Kidney (tissue), 14 donors: ENCODE data around the gene PDE8A. TPM values are rescaled to one million over a fixed set of nuclear protein-coding genes. Genes with fewer than 3 reads are reported as not detected.

ENCODE experiments used
- DNase-seq, 5 donors: peaks; one replicate each; pipeline ENCODE4 v3.0.0-alpha.2; 2013 to 2020
- FAIRE-seq: peaks from 2 replicates; lab custom pipeline; 2012; peaks lifted over from hg19 to GRCh38; lab: Jason Lieb, UNC
- H3K27ac ChIP-seq, 2 donors: one replicate each; pipeline ENCODE4 v1.7.0; 2013; ENCODE audit warnings: low read depth in 2 of 2, low read length in 2 of 2, inconsistent platforms in 1 of 2
- H3K27me3 ChIP-seq: one replicate; pipeline ENCODE4 v1.7.1; 2013; ENCODE audit warnings: low read length, inconsistent platforms; ENCODE audit not compliant: control insufficient read depth, insufficient read depth
- H3K36me3 ChIP-seq, 3 donors: one replicate each; pipeline versions ENCODE4 v1.7.0 to v1.7.1; 2013; ENCODE audit warnings: low read length in 3 of 3, control low read depth in 1 of 3, inconsistent platforms in 1 of 3; ENCODE audit not compliant: insufficient read depth in 3 of 3, control insufficient read depth in 2 of 3
- H3K4me1 ChIP-seq, 3 donors: one replicate each; pipeline versions ENCODE4 v1.7.0 to v1.7.1; 2013; ENCODE audit warnings: low read length in 3 of 3, inconsistent platforms in 1 of 3, low read depth in 1 of 3; ENCODE audit not compliant: control insufficient read depth in 2 of 3, insufficient read depth in 2 of 3
- H3K4me3 ChIP-seq, 3 donors: one replicate each; pipeline versions ENCODE4 v1.7.0 to v1.8.1; 2013; ENCODE audit warnings: low read length in 3 of 3, control low read depth in 1 of 3, inconsistent platforms in 1 of 3
- H3K9ac ChIP-seq, 3 donors: one replicate each; pipeline versions ENCODE4 v1.7.0 to v1.7.1; 2013; ENCODE audit warnings: low read length in 3 of 3, control low read depth in 1 of 3, inconsistent platforms in 1 of 3
- H3K9me3 ChIP-seq, 3 donors: one replicate each; pipeline versions ENCODE4 v1.7.0 to v1.7.1; 2013; ENCODE audit warnings: low read length in 3 of 3, control low read depth in 1 of 3, inconsistent platforms in 1 of 3; ENCODE audit not compliant: control insufficient read depth in 2 of 3, insufficient read depth in 1 of 3
- intact Hi-C: fragments of 100-400 bp; cut with DNase I; formaldehyde crosslinking; loops from one replicate; pipeline ENCODE4 v1.11.1; 2022
- polyA plus RNA-seq: library from polyadenylated mRNA; stranded (reverse); fragments of 350-450 nt; fragmentation: Illumina TruSeq; extraction: RNeasy Lipid Tissue Mini Kit (QIAGEN cat#74804); gene quantifications from one replicate; pipeline ENCODE4 v1.2.3, GENCODE V29; 2014; ENCODE audit warnings: low read depth, low replicate concordance; ENCODE audit not compliant: insufficient read depth
- total RNA-seq: library from RNA; stranded (reverse); fragmentation: NEBNext Ultra II Directional; extraction: Animal tissue kit (Norgen Biotek cat#: 25700); gene quantifications from one replicate; pipeline ENCODE4 v1.2.1, GENCODE V29; 2021
- TF ChIP-seq, protein P1 (sequence below): IDR thresholded peaks from 3 replicates; pipeline ENCODE4 v1.5.1; 2012; ENCODE audit warnings: mild to moderate bottlenecking, moderate library complexity, borderline replicate concordance; ENCODE audit not compliant: insufficient read depth; ENCODE audit errors: extremely low read depth
- donor health status: control.
- donor health status: control.
- donor health status: control.
- donor health status: control.
- donor health status: control.
- donor health status: DM: yes; HTN: yes; CAD: no.
- donor health status: Normal renal cell carcinoma (clear cell type).

Gene PDE8A
- total and polyA plus RNA-seq, 2 donors from 2014 or later, result 20.3 to 37.5 TPM

DNA sequence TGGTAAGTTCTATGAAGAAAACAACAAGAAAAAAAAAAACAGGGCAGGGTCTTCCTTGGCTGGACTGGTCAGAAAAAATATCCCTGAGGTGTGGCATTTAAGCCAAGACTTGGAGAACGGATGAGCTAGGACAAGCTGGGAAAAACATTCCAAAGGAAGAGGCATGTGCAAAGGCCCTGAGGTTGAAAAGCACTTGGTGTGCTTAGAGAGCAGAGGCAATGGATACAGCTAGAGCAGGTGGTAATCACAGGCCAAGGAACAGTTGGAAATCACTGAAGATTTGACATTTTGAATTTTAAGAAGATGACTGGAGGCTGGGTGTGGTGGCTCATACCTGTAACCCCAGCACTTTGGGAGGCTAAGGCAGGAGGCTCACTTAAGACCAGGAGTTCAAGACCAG lies 42.9 kb upstream of the PDE8A start:
- peaks cover 0 to 3% (median 0%) of the 10 kb centered on the region in 3 donors for H3K36me3 ChIP-seq
- no peaks in the 10 kb centered on the region for H3K4me1 ChIP-seq
- TF ChIP-seq, protein P1, sequence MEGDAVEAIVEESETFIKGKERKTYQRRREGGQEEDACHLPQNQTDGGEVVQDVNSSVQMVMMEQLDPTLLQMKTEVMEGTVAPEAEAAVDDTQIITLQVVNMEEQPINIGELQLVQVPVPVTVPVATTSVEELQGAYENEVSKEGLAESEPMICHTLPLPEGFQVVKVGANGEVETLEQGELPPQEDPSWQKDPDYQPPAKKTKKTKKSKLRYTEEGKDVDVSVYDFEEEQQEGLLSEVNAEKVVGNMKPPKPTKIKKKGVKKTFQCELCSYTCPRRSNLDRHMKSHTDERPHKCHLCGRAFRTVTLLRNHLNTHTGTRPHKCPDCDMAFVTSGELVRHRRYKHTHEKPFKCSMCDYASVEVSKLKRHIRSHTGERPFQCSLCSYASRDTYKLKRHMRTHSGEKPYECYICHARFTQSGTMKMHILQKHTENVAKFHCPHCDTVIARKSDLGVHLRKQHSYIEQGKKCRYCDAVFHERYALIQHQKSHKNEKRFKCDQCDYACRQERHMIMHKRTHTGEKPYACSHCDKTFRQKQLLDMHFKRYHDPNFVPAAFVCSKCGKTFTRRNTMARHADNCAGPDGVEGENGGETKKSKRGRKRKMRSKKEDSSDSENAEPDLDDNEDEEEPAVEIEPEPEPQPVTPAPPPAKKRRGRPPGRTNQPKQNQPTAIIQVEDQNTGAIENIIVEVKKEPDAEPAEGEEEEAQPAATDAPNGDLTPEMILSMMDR, result no peak
- H3K27ac ChIP-seq, result no peak overlapping the region
- no peaks in the 10 kb centered on the region for H3K27me3 ChIP-seq
- H3K4me3 ChIP-seq, result no peak overlapping the region
- FAIRE-seq (no peak), DNase-seq (no peak)
- no peak overlapping the region for H3K9ac ChIP-seq
- no peaks in the 10 kb centered on the region for H3K9me3 ChIP-seq
- intact Hi-C loops, result no loop called here

DNA sequence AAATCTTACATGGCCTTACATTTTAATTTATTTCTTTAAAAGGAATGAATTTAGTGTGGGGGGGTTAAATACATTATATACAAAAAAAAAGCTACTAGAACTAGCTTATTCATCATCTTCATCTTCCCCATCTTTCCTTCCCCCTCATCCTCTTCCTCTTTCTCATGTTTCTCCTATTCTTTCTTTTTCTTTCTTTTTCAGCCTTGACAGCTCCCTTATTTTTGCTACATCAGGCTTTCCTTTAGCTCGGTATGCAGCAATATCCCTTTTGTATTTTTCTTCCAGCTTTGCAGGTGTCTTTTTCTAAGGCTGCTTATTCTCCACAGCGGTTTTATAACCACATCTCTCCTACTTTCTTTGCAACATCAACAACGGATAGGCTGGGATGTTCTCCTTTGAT lies 41.3 kb upstream of the PDE8A start:
- no peaks in the 10 kb centered on the region for H3K27me3 ChIP-seq
- no peak overlapping the region for H3K27ac ChIP-seq
- no peak overlapping the region for H3K4me3 ChIP-seq
- FAIRE-seq (no peak), DNase-seq (no peak)
- intact Hi-C loops, result no loop called here
- TF ChIP-seq, protein P1, result no peak
- no peaks in the 10 kb centered on the region for H3K4me1 ChIP-seq
- peaks cover 0 to 3% (median 0%) of the 10 kb centered on the region in 3 donors for H3K36me3 ChIP-seq
- no peak overlapping the region for H3K9ac ChIP-seq
- H3K9me3 ChIP-seq, result no peaks in the 10 kb centered on the region

DNA sequence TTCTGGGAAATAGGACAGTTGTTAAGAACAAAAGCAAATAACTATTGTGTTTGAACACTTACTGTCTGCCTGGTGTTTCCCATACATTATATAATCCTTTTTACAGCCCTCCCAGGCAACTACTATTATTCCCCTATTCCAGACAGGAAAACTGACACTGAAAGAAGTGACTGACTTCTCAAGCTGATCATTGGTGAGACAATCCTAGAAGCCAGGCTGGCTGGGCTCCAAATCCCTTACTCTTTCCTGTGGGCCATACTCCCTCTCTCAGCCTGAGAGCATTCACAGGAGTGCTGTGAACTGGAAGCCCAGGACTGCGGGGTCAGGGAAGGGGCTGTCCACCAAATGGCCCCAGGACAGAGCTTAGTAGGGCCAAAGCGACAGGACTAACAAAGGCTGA lies 39.2 kb upstream of the PDE8A start:
- H3K4me1 ChIP-seq, result peaks cover 0 to 2% (median 0%) of the 10 kb centered on the region in 3 donors
- FAIRE-seq (no peak), DNase-seq (no peak)
- TF ChIP-seq, protein P1, result no peak
- no peak overlapping the region for H3K27ac ChIP-seq
- intact Hi-C loops, result no loop called here
- H3K9me3 ChIP-seq, result no peaks in the 10 kb centered on the region
- H3K9ac ChIP-seq, result no peak overlapping the region
- peaks cover 0 to 3% (median 0%) of the 10 kb centered on the region in 3 donors for H3K36me3 ChIP-seq
- no peaks in the 10 kb centered on the region for H3K27me3 ChIP-seq
- no peak overlapping the region for H3K4me3 ChIP-seq

DNA sequence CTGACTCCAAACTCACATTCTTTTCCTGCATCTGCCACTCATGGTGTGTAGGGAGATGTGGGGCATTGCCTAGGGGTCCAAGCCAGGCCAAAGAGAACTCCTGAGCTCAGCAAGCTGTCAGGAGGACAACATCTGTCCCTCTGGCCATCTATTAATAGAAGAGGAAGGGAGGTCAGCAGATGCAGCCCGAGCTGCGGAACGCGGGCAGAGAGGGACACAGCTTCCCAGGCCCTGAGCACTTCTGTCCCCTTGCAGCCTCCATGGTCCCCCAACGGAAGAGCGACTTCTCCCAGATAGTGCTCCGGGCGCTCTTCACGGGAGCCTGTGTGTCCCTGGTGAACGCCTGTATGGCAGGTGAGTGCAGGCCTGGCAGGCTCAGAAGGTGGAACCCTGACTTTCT lies 37.3 kb upstream of the PDE8A start:
- no peak overlapping the region for H3K27ac ChIP-seq
- no peaks in the 10 kb centered on the region for H3K9me3 ChIP-seq
- no peak for DNase-seq
- peaks cover 0 to 2% (median 0%) of the 10 kb centered on the region in 3 donors for H3K4me1 ChIP-seq
- no peaks in the 10 kb centered on the region for H3K27me3 ChIP-seq
- FAIRE-seq, result no peak
- peaks cover 0 to 3% (median 0%) of the 10 kb centered on the region in 3 donors for H3K36me3 ChIP-seq
- H3K9ac ChIP-seq, result no peak overlapping the region
- no peak overlapping the region for H3K4me3 ChIP-seq
- intact Hi-C loops, result no loop called here
- TF ChIP-seq, protein P1, result no peak
